ENCODE results near the gene DKK1. TPM values are rescaled to one million over a fixed set of nuclear protein-coding genes. Genes with fewer than 3 reads are reported as not detected.

The DKK1 gene, protein sequence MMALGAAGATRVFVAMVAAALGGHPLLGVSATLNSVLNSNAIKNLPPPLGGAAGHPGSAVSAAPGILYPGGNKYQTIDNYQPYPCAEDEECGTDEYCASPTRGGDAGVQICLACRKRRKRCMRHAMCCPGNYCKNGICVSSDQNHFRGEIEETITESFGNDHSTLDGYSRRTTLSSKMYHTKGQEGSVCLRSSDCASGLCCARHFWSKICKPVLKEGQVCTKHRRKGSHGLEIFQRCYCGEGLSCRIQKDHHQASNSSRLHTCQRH
- 0.27 TPM for total RNA-seq

DNA sequence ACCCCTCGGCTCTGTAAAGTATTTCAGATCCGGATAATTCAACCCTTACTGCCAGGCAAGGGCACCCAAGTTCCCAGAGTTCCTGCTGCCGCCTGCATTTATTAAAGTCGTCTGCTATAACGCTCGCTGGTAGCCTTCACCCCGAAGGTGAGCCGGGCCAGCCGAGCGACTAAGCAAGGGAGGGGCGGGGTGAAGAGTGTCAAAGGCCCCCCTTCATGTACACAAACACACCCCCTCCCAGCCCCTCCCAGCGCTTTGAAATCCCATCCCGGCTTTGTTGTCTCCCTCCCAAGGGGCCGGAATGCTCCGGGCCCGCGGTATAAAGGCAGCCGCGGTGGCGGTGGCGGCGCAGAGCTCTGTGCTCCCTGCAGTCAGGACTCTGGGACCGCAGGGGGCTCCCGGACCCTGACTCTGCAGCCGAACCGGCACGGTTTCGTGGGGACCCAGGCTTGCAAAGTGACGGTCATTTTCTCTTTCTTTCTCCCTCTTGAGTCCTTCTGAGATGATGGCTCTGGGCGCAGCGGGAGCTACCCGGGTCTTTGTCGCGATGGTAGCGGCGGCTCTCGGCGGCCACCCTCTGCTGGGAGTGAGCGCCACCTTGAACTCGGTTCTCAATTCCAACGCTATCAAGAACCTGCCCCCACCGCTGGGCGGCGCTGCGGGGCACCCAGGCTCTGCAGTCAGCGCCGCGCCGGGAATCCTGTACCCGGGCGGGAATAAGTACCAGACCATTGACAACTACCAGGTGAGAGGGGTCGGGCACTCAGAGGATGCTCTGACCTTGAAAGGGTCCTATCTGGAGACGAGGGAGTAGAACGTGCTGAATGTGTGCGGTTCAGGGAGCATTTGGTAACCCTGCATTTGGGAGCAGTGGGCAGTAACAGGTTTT is at the start of gene DKK1:
Gene DKK1 (plus strand): TSS at position 349 of the 889 bp plus-strand sequence. CDS start 154 bp downstream, at position 503.
- DNase-seq (ENCODE audit: low read depth in 2 of 3, low spot score in 2 of 3) = peak in 2 of 3 donors; percentile 67 to 68

- DNase-seq (ENCODE audit: low read depth in 2 of 3, low spot score in 2 of 3) = no peak
Measured at GRCh38 chr10:52265131-52265926, 48.8 kb upstream of the DKK1 start.

GRCh38 chr10:52266858-52267257 is 47.2 kb upstream of the DKK1 start:
- DNase-seq (ENCODE audit: low read depth in 2 of 3, low spot score in 2 of 3) = no peak

DNA sequence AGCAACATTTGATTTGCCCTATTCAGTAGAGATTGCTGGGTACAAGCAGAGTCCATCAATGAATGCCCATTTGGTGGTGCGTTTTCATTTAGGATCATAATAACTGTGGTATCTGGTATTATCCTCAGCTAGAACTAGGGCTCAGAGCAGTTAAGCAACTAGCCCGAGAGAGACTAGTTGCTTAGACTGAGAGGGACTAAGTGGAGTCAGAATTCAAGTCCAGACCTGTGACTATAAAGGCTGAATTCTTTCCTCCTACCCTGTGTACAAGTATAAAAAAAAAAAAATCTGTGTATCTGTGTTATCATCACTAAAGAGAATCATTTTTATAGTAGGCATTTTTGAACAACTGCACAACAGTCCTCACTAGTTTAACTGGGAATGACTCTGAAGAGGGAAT is 45.3 kb upstream of the DKK1 start:
- no peak for DNase-seq (ENCODE audit: low read depth in 2 of 3, low spot score in 2 of 3)

GRCh38 chr10:52269233-52269632 is 44.8 kb upstream of the DKK1 start:
- DNase-seq (ENCODE audit: low read depth in 2 of 3, low spot score in 2 of 3) = no peak

DNA sequence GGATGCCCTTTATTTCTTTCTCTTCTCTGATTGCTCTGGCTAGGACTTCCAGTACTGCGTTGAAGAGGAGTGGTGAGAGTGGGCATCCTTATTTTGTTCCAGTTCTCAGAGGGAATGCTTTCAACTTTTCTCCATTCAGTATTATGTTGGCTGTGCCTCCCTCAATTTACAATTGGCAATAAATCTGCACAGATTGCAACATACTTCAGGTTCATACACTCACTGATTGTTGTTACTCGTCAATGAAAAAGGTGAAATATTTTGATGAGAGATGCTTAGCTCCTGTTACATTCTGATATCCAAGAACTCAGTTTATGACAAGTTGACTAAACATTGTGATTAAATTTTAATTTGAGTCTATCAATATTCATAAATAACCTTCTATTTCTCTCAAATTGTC is 37.9 kb upstream of the DKK1 start:
- DNase-seq (ENCODE audit: low read depth in 2 of 3, low spot score in 2 of 3) = no peak

DNA sequence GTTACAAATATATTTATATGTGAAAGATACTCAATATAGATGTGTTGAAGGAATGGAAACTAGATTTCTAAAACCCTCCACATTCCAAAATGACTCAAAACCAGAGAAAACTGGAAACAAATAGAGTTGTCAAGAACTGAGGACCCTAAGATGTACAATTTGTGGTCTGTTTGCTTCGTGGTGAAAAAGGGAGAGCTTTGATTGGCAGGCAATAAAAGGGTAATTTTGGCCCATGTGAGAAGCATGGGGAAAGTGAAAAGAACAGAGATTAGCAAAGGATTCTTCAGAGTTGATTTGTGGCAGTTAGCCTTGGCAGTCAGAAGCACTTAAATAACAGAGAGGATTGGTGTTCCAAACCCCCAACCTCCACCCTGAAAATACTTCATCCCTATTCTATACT is 37.1 kb upstream of the DKK1 start:
- DNase-seq (ENCODE audit: low read depth in 2 of 3, low spot score in 2 of 3) = no peak

DNA sequence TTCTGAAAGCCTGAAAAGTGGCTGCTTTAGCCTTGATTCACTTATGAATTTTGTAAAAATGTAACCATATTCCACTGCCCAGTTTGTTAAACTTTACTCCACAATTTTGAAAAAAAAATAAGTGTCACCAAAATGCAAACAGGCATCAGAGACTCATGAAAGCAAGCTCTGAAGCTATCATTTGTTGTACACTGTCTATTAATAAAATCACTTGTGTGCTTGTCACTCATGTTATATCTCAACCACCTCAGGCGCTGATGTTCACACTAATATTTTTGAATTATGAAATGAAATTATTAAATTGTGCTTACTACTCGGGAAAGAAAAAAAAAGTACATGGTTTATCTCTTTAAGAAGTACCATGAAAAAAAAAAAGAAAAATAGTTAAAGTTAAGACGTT is 34.5 kb upstream of the DKK1 start:
- DNase-seq (ENCODE audit: low read depth in 2 of 3, low spot score in 2 of 3) = no peak

DNA sequence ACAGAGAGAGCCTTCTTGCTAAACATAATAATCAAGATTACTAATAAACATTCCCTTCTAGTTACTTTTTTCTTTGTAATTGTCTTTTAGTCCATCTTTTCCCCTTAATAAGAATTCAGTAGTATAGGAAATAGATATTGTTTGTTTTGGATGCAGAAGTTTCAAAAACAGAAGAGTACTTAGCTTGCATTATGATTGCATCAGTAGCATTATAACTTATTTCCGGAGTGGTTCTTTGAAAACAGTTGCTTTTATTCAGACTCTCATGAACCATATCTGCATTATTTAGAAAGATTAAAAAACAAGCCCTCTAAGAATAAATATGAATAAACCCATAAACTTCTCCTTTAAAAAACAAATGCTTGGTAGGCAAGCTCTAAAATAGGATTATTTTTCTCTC is 34.0 kb upstream of the DKK1 start:
- no peak for DNase-seq (ENCODE audit: low read depth in 2 of 3, low spot score in 2 of 3)

DNA sequence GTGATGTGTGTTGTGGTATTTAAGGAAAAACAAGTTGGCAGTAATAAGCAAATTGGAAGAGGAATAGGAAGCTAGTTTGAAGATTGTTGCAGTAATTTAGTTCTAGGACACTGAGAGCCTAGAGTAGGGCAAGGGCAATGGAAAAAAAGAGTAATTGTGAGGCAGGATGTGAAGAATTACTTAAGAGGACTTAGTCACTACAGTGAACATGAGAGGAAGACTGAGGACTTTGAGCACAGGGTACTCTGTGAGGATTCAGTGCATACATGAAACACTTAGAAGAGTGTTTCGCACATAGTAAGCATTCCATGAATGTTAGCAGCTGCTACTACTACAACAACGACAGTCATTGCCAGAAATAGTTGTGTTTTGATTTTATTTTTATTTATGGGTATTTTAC is 30.9 kb upstream of the DKK1 start:
- no peak for DNase-seq (ENCODE audit: low read depth in 2 of 3, low spot score in 2 of 3)

DNA sequence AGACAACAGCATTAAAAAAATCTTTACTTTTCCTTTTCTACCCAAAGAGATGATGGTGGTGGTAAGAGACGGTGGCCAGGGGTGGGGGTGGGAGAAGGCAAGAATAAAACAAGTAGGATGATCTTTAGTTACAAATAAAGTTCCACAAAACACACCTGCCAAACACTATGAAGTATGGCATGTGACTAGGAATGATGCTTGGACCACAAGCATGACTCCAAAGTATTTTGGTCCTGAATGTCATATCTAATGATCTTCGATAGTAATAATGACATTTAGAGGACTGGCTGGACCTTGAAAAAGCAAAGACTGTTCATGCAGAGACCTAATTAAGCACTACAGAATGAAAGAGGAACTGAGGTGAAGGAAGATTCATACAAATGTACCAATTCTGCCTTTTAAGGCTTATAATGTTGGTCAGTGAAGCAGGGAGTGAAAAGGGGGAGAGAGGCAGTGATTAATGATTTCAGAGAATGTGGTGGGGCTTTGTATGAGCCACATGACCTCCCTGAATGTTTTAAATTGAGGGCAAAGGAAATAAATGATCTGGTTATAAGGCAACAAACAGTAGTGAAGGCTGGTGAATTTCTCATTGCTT is 29.6 kb upstream of the DKK1 start:
- no peak for DNase-seq (ENCODE audit: low read depth in 2 of 3, low spot score in 2 of 3)

- DNase-seq (ENCODE audit: low read depth in 2 of 3, low spot score in 2 of 3) = no peak
Measured at GRCh38 chr10:52287866-52288265, 26.2 kb upstream of the DKK1 start.

DNA sequence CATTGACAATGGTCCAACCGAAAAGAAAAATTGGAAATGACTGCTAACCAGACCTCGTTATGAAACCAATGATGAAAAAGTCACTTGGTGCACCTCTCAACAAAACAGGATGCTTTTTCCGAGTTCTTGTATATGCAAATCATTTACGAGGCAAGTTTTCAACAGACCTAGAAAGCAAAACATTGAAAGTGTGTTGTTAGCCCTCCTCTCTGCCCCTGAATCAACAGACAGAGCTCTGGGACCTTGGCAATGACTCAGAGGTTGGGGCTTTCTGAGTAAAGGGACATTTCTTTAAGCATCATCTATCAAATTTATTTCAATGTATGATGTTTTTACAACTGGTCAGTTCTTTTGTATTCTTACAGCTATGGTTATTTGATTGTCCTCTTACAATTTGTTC is 16.3 kb upstream of the DKK1 start:
- DNase-seq (ENCODE audit: low read depth in 2 of 3, low spot score in 2 of 3) = no peak

GRCh38 chr10:52300599-52301277 is 13.3 kb upstream of the DKK1 start:
- DNase-seq (ENCODE audit: low read depth in 2 of 3, low spot score in 2 of 3) = no peak

GRCh38 chr10:52308251-52309031 is 5.6 kb upstream of the DKK1 start:
- DNase-seq (ENCODE audit: low read depth in 2 of 3, low spot score in 2 of 3) = peak in 2 of 3 donors; percentile 75 to 77

DNA sequence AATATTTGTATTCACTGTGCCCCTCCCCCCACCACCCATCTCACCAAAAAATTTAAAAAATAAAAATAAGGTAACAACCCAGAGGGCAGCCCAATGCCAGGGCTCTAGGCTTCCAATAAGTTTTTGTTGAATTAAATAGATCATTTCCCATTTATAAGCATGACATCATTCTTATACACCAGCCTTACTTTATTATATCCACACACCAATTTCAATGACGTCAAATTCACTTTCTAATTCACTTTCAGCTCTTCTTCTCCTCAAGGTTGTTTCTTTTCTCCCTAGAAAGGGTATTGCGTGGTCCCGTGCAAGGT is 1.2 kb upstream of the DKK1 start:
- DNase-seq (ENCODE audit: low read depth in 2 of 3, low spot score in 2 of 3) = no peak

DNA sequence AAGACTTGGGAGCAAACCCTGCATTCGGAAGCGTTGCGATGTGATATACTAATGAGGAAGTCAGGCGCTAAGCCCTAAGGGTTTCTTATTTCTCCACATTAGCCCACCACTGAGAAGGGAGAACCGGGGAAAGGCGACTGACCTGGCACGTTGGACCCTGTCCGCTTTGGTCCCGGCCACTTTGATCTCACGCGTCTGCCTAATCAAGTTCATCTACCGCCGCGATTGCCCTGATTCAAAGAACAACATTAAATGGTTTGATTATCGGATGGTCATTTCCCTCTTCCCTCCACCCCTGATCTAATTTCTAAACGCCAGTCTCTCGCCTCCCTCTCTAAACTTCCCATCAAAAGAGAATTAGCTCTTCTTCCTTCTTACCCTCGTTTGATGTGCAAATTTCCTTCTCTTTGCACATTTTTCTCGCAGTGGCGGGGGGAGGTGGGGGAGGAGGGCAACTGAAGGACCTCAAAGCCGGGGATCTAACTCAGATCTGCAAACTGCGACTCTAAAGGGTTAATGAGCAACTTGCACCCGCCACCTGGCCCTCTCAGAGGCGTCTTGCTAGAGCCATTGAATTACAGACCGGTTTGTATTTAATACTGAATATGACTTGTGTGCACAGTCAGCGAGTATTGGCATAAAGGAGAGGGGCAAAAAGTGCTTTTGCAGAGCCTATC is 687 bp upstream of the DKK1 start:
- peak in 1 of 3 donors; percentile 41 for DNase-seq (ENCODE audit: low read depth in 2 of 3, low spot score in 2 of 3)

DNA sequence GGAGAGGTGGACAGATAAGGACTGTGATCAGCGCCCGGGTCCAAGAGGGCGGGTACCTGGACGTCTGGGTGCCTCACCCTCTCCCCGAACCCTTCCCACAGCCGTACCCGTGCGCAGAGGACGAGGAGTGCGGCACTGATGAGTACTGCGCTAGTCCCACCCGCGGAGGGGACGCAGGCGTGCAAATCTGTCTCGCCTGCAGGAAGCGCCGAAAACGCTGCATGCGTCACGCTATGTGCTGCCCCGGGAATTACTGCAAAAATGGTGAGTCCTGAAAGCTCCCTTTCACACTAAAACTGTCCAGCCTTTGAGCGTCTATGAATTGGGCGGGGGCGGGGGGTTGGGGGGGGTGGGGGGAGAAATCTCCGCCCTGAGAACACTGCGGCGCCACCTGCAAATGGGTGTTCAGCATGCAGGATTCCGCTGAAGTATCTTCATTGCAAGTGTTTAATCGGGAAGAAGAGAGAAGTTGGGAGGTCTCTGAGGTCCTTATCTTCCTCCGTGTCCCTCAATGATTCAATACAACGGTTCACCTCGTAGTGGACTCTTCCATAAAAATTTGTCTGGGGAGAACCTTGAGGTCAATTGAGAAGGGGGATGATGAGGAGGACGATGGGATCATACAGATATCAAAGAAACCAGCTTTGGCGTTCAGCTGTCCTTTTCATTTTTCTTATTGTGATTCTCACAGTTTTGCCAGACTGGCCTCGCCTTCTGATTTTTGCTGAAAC is 906 bp downstream of the DKK1 start:
- DNase-seq (ENCODE audit: low read depth in 2 of 3, low spot score in 2 of 3) = peak in 2 of 3 donors; percentile 23 to 37
